ENCODE data around the gene PRM1. TPM values are rescaled to one million over a fixed set of nuclear protein-coding genes. Genes with fewer than 3 reads are reported as not detected.

PRM1 gene
- total RNA-seq, 1 donor from 2014 or later: not detected

DNA sequence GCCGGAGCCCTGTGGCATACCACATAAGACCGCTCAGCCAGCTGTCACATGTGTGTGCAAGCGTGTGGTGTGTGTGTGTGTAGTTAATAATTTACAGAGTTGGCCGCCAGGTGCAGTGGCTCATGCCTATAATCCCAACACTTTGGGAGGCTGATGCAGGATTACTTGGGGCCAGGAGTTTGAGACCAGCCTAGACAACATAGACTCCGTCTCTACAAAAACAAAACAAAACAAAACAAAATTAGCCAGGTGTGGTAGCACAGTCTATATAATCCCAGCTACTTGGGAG is 45.5 kb downstream of the PRM1 start:
- H3K9me3 Mint-ChIP-seq (ENCODE audit: unreplicated experiment): peaks cover 1% of the 10 kb centered on the region
- H3K4me3 Mint-ChIP-seq (ENCODE audit: unreplicated experiment): no peak overlapping the region
- no peaks in the 10 kb centered on the region for H3K4me1 Mint-ChIP-seq (ENCODE audit: low read depth, unreplicated experiment)
- peaks cover 7% of the 10 kb centered on the region for H3K27me3 Mint-ChIP-seq (ENCODE audit: unreplicated experiment)
- no peaks in the 10 kb centered on the region for H3K36me3 Mint-ChIP-seq (ENCODE audit: unreplicated experiment)
- no peak for DNase-seq
- TF ChIP-seq CTCF (IDR thresholded peaks at IDR 0.05; ENCODE audit: partially characterized antibody, unreplicated experiment): no peak
- no peak overlapping the region for H3K27ac Mint-ChIP-seq (ENCODE audit: unreplicated experiment)

- Mint-ChIP-seq H3K27me3 (ENCODE audit: unreplicated experiment) (peaks cover 6% of the 10 kb centered on the region), H3K4me3 (ENCODE audit: unreplicated experiment) (no peak overlapping the region), H3K9me3 (ENCODE audit: unreplicated experiment) (peaks cover 1% of the 10 kb centered on the region), H3K4me1 (ENCODE audit: low read depth, unreplicated experiment) (no peaks in the 10 kb centered on the region), H3K27ac (ENCODE audit: unreplicated experiment) (no peak overlapping the region), H3K36me3 (ENCODE audit: unreplicated experiment) (no peaks in the 10 kb centered on the region)
- TF ChIP-seq CTCF (IDR thresholded peaks at IDR 0.05; ENCODE audit: partially characterized antibody, unreplicated experiment): no peak
- DNase-seq: no peak
Observed at GRCh38 chr16:11234884-11235702, 46.0 kb downstream of the PRM1 start.

- Mint-ChIP-seq H3K36me3 (ENCODE audit: unreplicated experiment) (no peaks in the 10 kb centered on the region), H3K4me1 (ENCODE audit: low read depth, unreplicated experiment) (no peaks in the 10 kb centered on the region), H3K4me3 (ENCODE audit: unreplicated experiment) (no peak overlapping the region), H3K9me3 (ENCODE audit: unreplicated experiment) (peaks cover 1% of the 10 kb centered on the region), H3K27me3 (ENCODE audit: unreplicated experiment) (peaks cover 5% of the 10 kb centered on the region), H3K27ac (ENCODE audit: unreplicated experiment) (no peak overlapping the region)
- no peak for TF ChIP-seq CTCF (IDR thresholded peaks at IDR 0.05; ENCODE audit: partially characterized antibody, unreplicated experiment)
- no peak for DNase-seq
Observed at GRCh38 chr16:11233727-11234376, 47.3 kb downstream of the PRM1 start.

DNA sequence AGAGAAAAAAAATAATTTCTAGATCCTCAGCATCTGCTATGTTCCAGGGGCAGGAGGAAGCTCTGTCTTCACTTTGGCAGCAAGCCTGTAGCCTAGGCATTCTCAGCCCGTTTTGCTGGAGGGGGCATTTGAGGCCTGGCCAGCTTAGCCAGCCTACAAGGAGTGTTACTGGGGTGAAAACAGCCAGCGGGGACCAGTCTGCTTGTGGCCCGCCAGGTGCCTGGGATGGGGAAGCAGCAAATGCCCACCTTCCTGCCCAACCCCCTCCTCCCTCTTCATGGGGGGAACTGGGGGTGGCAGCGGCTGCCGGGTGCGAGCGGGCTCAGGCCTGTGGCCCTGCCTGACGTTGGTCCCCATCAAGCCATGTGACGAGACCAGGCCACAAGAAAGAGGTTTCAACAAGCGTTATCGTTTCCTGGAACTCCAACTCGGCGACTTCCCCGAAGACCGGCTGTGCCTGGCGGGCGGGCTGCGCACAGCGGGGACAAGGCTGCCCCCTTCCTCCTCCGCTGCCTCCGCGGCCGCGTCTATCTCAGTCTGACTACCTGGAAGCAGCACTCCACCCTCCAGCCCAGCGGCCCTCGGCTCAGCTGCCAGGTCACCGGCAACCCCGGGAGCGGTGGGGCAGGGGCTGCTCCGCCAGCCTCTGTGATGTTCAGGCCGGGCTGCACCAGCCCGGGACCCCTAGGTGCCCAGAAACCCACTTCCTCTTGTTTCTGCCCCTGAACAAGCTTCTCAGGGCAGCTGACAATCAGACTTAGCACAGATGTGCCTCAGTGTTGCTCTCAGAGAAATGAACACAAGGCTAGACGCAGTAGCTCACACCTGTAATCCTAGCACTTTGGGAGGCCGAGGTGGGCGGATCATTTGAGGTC is 48.0 kb downstream of the PRM1 start:
- H3K4me1 Mint-ChIP-seq (ENCODE audit: low read depth, unreplicated experiment): no peaks in the 10 kb centered on the region
- H3K36me3 Mint-ChIP-seq (ENCODE audit: unreplicated experiment): no peaks in the 10 kb centered on the region
- DNase-seq: no peak
- peaks cover 6% of the 10 kb centered on the region for H3K27me3 Mint-ChIP-seq (ENCODE audit: unreplicated experiment)
- TF ChIP-seq CTCF (IDR thresholded peaks at IDR 0.05; ENCODE audit: partially characterized antibody, unreplicated experiment): no peak
- H3K4me3 Mint-ChIP-seq (ENCODE audit: unreplicated experiment): no peak overlapping the region
- H3K27ac Mint-ChIP-seq (ENCODE audit: unreplicated experiment): no peak overlapping the region
- peaks cover 1% of the 10 kb centered on the region for H3K9me3 Mint-ChIP-seq (ENCODE audit: unreplicated experiment)
